ENCODE data around the gene USP35. TPM values are rescaled to one million over a fixed set of nuclear protein-coding genes. Genes with fewer than 3 reads are reported as not detected.

The USP35 gene
- total RNA-seq, 1 donor from 2014 or later, result 10.9 TPM

GRCh38 chr11:78147807-78148206 lies 40.9 kb upstream of the USP35 start:
- peaks cover 2% of the 10 kb centered on the region for H3K4me1 Mint-ChIP-seq (ENCODE audit: unreplicated experiment)
- H3K9me3 Mint-ChIP-seq (ENCODE audit: unreplicated experiment), result no peaks in the 10 kb centered on the region
- H3K27ac Mint-ChIP-seq (ENCODE audit: unreplicated experiment), result no peak overlapping the region
- H3K4me3 Mint-ChIP-seq (ENCODE audit: unreplicated experiment), result no peak overlapping the region
- no peaks in the 10 kb centered on the region for H3K27me3 Mint-ChIP-seq (ENCODE audit: unreplicated experiment)
- DNase-seq (ENCODE audit: extremely low spot score, unreplicated experiment), result no peak
- TF ChIP-seq CTCF (IDR thresholded peaks at IDR 0.05), result no peak
- H3K36me3 Mint-ChIP-seq (ENCODE audit: unreplicated experiment), result peaks cover 2% of the 10 kb centered on the region

- Mint-ChIP-seq H3K4me1 (ENCODE audit: unreplicated experiment) (peaks cover 2% of the 10 kb centered on the region), H3K9me3 (ENCODE audit: unreplicated experiment) (no peaks in the 10 kb centered on the region), H3K36me3 (ENCODE audit: unreplicated experiment) (peaks cover 2% of the 10 kb centered on the region), H3K4me3 (ENCODE audit: unreplicated experiment) (no peak overlapping the region), H3K27ac (ENCODE audit: unreplicated experiment) (no peak overlapping the region), H3K27me3 (ENCODE audit: unreplicated experiment) (no peaks in the 10 kb centered on the region)
- no peak for DNase-seq (ENCODE audit: extremely low spot score, unreplicated experiment)
- TF ChIP-seq CTCF (IDR thresholded peaks at IDR 0.05), result peak; percentile 60
Measured at GRCh38 chr11:78149646-78150045, 39.1 kb upstream of the USP35 start.

GRCh38 chr11:78150346-78150745 lies 38.4 kb upstream of the USP35 start:
- H3K27me3 Mint-ChIP-seq (ENCODE audit: unreplicated experiment), result no peaks in the 10 kb centered on the region
- no peak overlapping the region for H3K27ac Mint-ChIP-seq (ENCODE audit: unreplicated experiment)
- no peak for TF ChIP-seq CTCF (IDR thresholded peaks at IDR 0.05)
- H3K36me3 Mint-ChIP-seq (ENCODE audit: unreplicated experiment), result peaks cover 2% of the 10 kb centered on the region
- H3K4me1 Mint-ChIP-seq (ENCODE audit: unreplicated experiment), result peaks cover 2% of the 10 kb centered on the region
- no peak overlapping the region for H3K4me3 Mint-ChIP-seq (ENCODE audit: unreplicated experiment)
- no peak for DNase-seq (ENCODE audit: extremely low spot score, unreplicated experiment)
- no peaks in the 10 kb centered on the region for H3K9me3 Mint-ChIP-seq (ENCODE audit: unreplicated experiment)

GRCh38 chr11:78150754-78151153 lies 38.0 kb upstream of the USP35 start:
- Mint-ChIP-seq H3K27me3 (ENCODE audit: unreplicated experiment) (no peaks in the 10 kb centered on the region), H3K9me3 (ENCODE audit: unreplicated experiment) (no peaks in the 10 kb centered on the region), H3K36me3 (ENCODE audit: unreplicated experiment) (peaks cover 2% of the 10 kb centered on the region), H3K4me3 (ENCODE audit: unreplicated experiment) (no peak overlapping the region), H3K4me1 (ENCODE audit: unreplicated experiment) (peaks cover 2% of the 10 kb centered on the region), H3K27ac (ENCODE audit: unreplicated experiment) (no peak overlapping the region)
- DNase-seq (ENCODE audit: extremely low spot score, unreplicated experiment), result no peak
- no peak for TF ChIP-seq CTCF (IDR thresholded peaks at IDR 0.05)

GRCh38 chr11:78151804-78152203 lies 36.9 kb upstream of the USP35 start:
- DNase-seq (ENCODE audit: extremely low spot score, unreplicated experiment), result no peak
- TF ChIP-seq CTCF (IDR thresholded peaks at IDR 0.05), result no peak
- Mint-ChIP-seq H3K9me3 (ENCODE audit: unreplicated experiment) (no peaks in the 10 kb centered on the region), H3K4me3 (ENCODE audit: unreplicated experiment) (no peak overlapping the region), H3K27me3 (ENCODE audit: unreplicated experiment) (no peaks in the 10 kb centered on the region), H3K36me3 (ENCODE audit: unreplicated experiment) (peaks cover 2% of the 10 kb centered on the region), H3K4me1 (ENCODE audit: unreplicated experiment) (peaks cover 2% of the 10 kb centered on the region), H3K27ac (ENCODE audit: unreplicated experiment) (no peak overlapping the region)

All from osteocyte (in vitro differentiated cells).